ENCODE results near the gene CRX. TPM values are rescaled to one million over a fixed set of nuclear protein-coding genes. Genes with fewer than 3 reads are reported as not detected.
"Not testable (repeated sequence)": the region's sequence is repeated elsewhere in the genome, so short reads cannot be mapped to it uniquely, and the experiment has no call there.

The CRX gene
- total RNA-seq, 2 experiments from 2014 or later: not detected

DNA sequence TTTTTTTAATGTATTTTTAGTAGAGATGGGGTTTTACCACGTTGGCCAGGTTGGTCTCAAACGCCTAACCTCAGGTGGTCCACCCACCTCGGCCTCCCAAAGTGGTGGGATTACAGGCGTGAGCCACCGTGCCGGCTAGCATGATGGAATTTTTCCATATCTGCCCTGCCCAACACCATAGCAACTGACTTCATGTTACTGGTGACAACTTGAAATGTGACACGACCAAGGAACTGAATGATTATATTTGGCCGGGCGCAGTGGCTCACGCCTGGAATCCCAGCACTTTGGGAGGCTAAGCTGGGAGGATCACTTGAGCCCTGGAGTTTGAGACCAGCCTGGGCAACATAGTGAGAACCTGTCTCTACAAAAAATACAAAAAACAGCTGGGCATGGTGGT is 34.4 kb upstream of the CRX start:
- CTCF ChIA-PET: interaction anchor here (0.7 to 1.6 kb wide), 3 partner anchors 19 to 73 kb away, joined by 3 to 9 read pairs (median 5); no protein-coding TSS in a partner anchor
- intact Hi-C loops (cut with DNase I, micrococcal nuclease): loop anchor here in 1 of 2 experiments (5.0 kb wide), 1 partner anchor 75 kb away; the partner anchor contains the start of gene EHD2
- H3K4me1 Mint-ChIP-seq; DNase-seq; POLR2A ChIA-PET; ATAC-seq; H3K27ac Mint-ChIP-seq; H3K27me3 Mint-ChIP-seq; H3K9me3 Mint-ChIP-seq (ENCODE audit: low read depth); H3K4me3 Mint-ChIP-seq: not testable (repeated sequence)
- peaks cover 19% of the 10 kb centered on the region for H3K36me3 Mint-ChIP-seq (ENCODE audit: low read depth)

GRCh38 chr19:47789811-47790210 is 31.9 kb upstream of the CRX start:
- not testable (repeated sequence) for ATAC-seq
- intact Hi-C loops (cut with DNase I, micrococcal nuclease): loop anchor here (1.0 to 5.0 kb wide), 2 partner anchors 73 to 78 kb away; partner anchors contain the start of gene EHD2 (in 1 of the 2)

DNA sequence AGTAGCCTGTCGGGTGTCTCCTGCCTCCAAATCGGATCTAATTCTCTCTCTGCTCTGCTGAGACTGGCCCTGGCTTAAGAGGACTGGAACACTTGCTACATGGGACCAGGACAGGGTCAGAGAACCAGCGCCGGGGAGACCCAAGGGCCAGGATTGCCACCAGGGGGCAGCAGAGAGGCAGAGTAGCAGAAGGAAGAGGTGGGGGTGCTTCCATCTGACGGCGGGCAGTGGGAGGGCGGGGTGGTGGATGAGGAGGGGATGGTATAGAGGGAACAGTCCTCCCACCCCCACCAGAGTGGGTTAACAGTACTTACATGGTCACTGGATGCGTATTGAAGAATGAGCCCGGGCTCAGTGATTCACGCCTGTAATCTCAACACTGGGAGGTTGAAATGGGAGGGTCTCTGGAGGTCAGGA is 31.3 kb upstream of the CRX start:
- peaks cover 4% of the 10 kb centered on the region for H3K36me3 Mint-ChIP-seq (ENCODE audit: low read depth)
- ATAC-seq: peak; percentile 81
- no peaks in the 10 kb centered on the region for H3K27me3 Mint-ChIP-seq
- POLR2A ChIA-PET: no interaction called here
- no peaks in the 10 kb centered on the region for H3K4me1 Mint-ChIP-seq
- intact Hi-C loops (cut with DNase I, micrococcal nuclease): loop anchor here in 1 of 2 experiments (1.0 kb wide), 1 partner anchor 73 kb away; no protein-coding TSS in a partner anchor
- no peak overlapping the region for H3K4me3 Mint-ChIP-seq
- H3K27ac Mint-ChIP-seq: no peak overlapping the region
- CTCF ChIA-PET: interaction anchor here (0.6 to 1.7 kb wide), 11 partner anchors 8 to 357 kb away, joined by 3 to 6 read pairs (median 4); partner anchors contain the start of gene SELENOW
- peak; percentile 93 for DNase-seq
- H3K9me3 Mint-ChIP-seq (ENCODE audit: low read depth): no peaks in the 10 kb centered on the region

More at GRCh38 chr19:47789811-47790210, 31.9 kb upstream of the CRX start:
- H3K4me3 Mint-ChIP-seq; H3K27me3 Mint-ChIP-seq; POLR2A ChIA-PET; DNase-seq; H3K36me3 Mint-ChIP-seq (ENCODE audit: low read depth); H3K4me1 Mint-ChIP-seq; H3K27ac Mint-ChIP-seq; H3K9me3 Mint-ChIP-seq (ENCODE audit: low read depth): not testable (repeated sequence)
- CTCF ChIA-PET: interaction anchor here (0.6 to 1.7 kb wide), 14 partner anchors 9 to 356 kb away, joined by 3 to 6 read pairs (median 4); partner anchors contain the start of genes EHD2, NOP53 and SELENOW

- H3K27ac Mint-ChIP-seq: no peak overlapping the region
- H3K27me3 Mint-ChIP-seq: peaks cover 2% of the 10 kb centered on the region
- H3K9me3 Mint-ChIP-seq (ENCODE audit: low read depth): no peaks in the 10 kb centered on the region
- no peak overlapping the region for H3K4me3 Mint-ChIP-seq
- H3K36me3 Mint-ChIP-seq (ENCODE audit: low read depth): no peaks in the 10 kb centered on the region
- DNase-seq (no peak), ATAC-seq (no peak)
- no peaks in the 10 kb centered on the region for H3K4me1 Mint-ChIP-seq
- intact Hi-C loops (cut with DNase I, micrococcal nuclease): no loop called here
- POLR2A ChIA-PET: no interaction called here
- CTCF ChIA-PET: interaction anchor here (1.0 to 1.9 kb wide), 4 partner anchors 14 to 80 kb away, joined by 3 to 7 read pairs (median 4); no protein-coding TSS in a partner anchor
These were observed 29.1 kb upstream of the CRX start for GRCh38 chr19:47792616-47793015.

GRCh38 chr19:47794526-47794925 is 27.2 kb upstream of the CRX start:
- peaks cover 5% of the 10 kb centered on the region for H3K27me3 Mint-ChIP-seq
- H3K4me3 Mint-ChIP-seq: no peak overlapping the region
- no peaks in the 10 kb centered on the region for H3K9me3 Mint-ChIP-seq (ENCODE audit: low read depth)
- H3K36me3 Mint-ChIP-seq (ENCODE audit: low read depth): no peaks in the 10 kb centered on the region
- DNase-seq (no peak), ATAC-seq (no peak)
- H3K4me1 Mint-ChIP-seq: no peaks in the 10 kb centered on the region
- POLR2A ChIA-PET: no interaction called here
- CTCF ChIA-PET: interaction anchor here (0.5 to 2.2 kb wide), 4 partner anchors 18 to 265 kb away, joined by 3 to 9 read pairs (median 4); no protein-coding TSS in a partner anchor
- H3K27ac Mint-ChIP-seq: no peak overlapping the region
- intact Hi-C loops (cut with DNase I, micrococcal nuclease): no loop called here

- H3K9me3 Mint-ChIP-seq (ENCODE audit: low read depth): peaks cover 5% of the 10 kb centered on the region
- no peak overlapping the region for H3K27ac Mint-ChIP-seq
- no peak for DNase-seq
- intact Hi-C loops (cut with DNase I, micrococcal nuclease): no loop called here
- POLR2A ChIA-PET: no interaction called here
- no peak overlapping the region for H3K4me3 Mint-ChIP-seq
- CTCF ChIA-PET: interaction anchor here (0.6 to 1.1 kb wide), 2 partner anchors 67 to 906 kb away, joined by 3 to 4 read pairs; no protein-coding TSS in a partner anchor
- no peaks in the 10 kb centered on the region for H3K36me3 Mint-ChIP-seq (ENCODE audit: low read depth)
- no peak for ATAC-seq
- peaks cover 5% of the 10 kb centered on the region for H3K27me3 Mint-ChIP-seq
- no peaks in the 10 kb centered on the region for H3K4me1 Mint-ChIP-seq
These were observed 25.0 kb upstream of the CRX start for GRCh38 chr19:47796785-47797184.

DNA sequence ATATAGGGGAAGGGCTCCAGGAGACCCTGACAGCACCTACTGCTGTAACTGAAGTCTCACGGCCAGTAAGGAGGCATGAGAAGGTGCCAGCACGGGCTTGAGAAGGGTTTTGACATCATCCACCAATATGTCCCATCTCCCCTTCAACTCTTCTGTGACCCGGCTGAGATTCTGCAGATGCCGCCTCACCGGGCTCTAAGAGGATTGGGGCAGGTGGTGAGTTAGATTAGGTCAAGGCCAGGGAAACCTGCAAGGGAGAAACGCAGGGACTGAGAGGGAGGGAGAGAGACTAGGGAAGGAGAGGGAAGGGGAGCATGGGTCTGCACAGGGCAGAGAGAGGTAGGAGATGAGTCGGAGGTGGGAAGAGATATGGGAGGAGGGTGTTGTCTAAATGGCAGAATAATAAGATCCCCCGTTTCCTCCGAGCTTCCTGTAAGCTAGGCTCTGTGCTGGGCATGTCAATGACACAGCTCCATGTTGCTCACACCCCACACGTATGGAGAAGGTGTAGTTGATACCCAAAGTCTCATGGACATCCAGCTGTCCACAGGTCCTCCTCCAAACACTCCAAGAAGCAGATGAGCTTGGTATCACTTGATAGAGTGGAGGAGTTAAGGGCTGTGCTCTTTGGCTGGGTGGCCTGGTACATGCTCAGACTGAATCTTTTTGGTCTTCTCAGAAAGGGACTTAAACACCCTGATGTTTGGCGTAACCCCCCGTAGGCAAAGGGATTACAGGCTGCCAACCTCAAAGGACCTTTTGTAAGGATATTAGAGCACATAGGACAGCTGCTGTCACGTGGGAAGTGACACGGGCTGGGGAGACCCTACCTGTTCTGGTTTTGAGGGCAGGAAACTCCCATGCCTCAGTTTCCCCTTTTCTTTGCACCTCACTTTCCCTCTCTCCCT is 23.5 kb upstream of the CRX start:
- H3K4me3 Mint-ChIP-seq: no peak overlapping the region
- POLR2A ChIA-PET: no interaction called here
- no peak for DNase-seq
- H3K27ac Mint-ChIP-seq: no peak overlapping the region
- intact Hi-C loops (cut with DNase I, micrococcal nuclease): no loop called here
- no peaks in the 10 kb centered on the region for H3K36me3 Mint-ChIP-seq (ENCODE audit: low read depth)
- peaks cover 5% of the 10 kb centered on the region for H3K9me3 Mint-ChIP-seq (ENCODE audit: low read depth)
- peaks cover 5% of the 10 kb centered on the region for H3K27me3 Mint-ChIP-seq
- no peaks in the 10 kb centered on the region for H3K4me1 Mint-ChIP-seq
- CTCF ChIA-PET: interaction anchor here (0.5 to 1.3 kb wide), 2 partner anchors 9 to 86 kb away, joined by 4 read pairs; no protein-coding TSS in a partner anchor
- no peak for ATAC-seq

GRCh38 chr19:47798904-47799266 is 22.9 kb upstream of the CRX start:
- no peaks in the 10 kb centered on the region for H3K36me3 Mint-ChIP-seq (ENCODE audit: low read depth)
- no peak overlapping the region for H3K4me3 Mint-ChIP-seq
- peaks cover 5% of the 10 kb centered on the region for H3K27me3 Mint-ChIP-seq
- peaks cover 5% of the 10 kb centered on the region for H3K9me3 Mint-ChIP-seq (ENCODE audit: low read depth)
- DNase-seq (no peak), ATAC-seq (no peak)
- H3K27ac Mint-ChIP-seq: no peak overlapping the region
- ChIA-PET POLR2A (no interaction called here), CTCF (interaction anchor here (0.5 to 1.3 kb wide), 3 partner anchors 9 to 385 kb away, joined by 3 to 4 read pairs (median 4); no protein-coding TSS in a partner anchor)
- intact Hi-C loops (cut with DNase I, micrococcal nuclease): no loop called here
- H3K4me1 Mint-ChIP-seq: no peaks in the 10 kb centered on the region

DNA sequence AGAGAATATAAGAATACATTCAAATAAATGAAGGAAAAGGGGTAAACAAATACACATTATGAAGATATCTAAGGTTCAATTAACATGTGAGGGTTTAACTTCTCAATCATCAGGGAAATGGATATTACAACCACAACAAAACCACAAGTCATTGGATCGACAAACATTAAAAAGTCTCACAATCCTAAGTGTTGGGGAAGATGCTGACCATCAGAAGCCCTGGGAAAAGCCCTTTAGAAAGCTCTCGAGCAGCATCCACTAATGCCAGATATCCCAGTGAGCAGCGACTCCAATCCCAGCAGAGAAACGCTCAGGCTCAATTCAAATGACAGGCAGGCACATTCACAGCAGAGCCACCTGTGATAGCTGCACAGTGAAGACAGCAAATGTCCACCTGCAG is 20.5 kb upstream of the CRX start:
- peaks cover 3% of the 10 kb centered on the region for H3K27me3 Mint-ChIP-seq
- H3K9me3 Mint-ChIP-seq (ENCODE audit: low read depth): peaks cover 5% of the 10 kb centered on the region
- H3K27ac Mint-ChIP-seq: no peak overlapping the region
- DNase-seq (no peak), ATAC-seq (no peak)
- H3K36me3 Mint-ChIP-seq (ENCODE audit: low read depth): no peaks in the 10 kb centered on the region
- intact Hi-C loops (cut with DNase I, micrococcal nuclease): no loop called here
- H3K4me3 Mint-ChIP-seq: no peak overlapping the region
- ChIA-PET POLR2A (no interaction called here), CTCF (no interaction called here)
- no peaks in the 10 kb centered on the region for H3K4me1 Mint-ChIP-seq

- peaks cover 5% of the 10 kb centered on the region for H3K9me3 Mint-ChIP-seq (ENCODE audit: low read depth)
- peaks cover 3% of the 10 kb centered on the region for H3K27me3 Mint-ChIP-seq
- intact Hi-C loops (cut with DNase I, micrococcal nuclease): no loop called here
- POLR2A ChIA-PET: no interaction called here
- no peaks in the 10 kb centered on the region for H3K4me1 Mint-ChIP-seq
- DNase-seq (no peak), ATAC-seq (no peak)
- H3K36me3 Mint-ChIP-seq (ENCODE audit: low read depth): no peaks in the 10 kb centered on the region
- CTCF ChIA-PET: no interaction called here
- no peak overlapping the region for H3K4me3 Mint-ChIP-seq
- H3K27ac Mint-ChIP-seq: no peak overlapping the region
These were observed 19.2 kb upstream of the CRX start for GRCh38 chr19:47802521-47803043.

DNA sequence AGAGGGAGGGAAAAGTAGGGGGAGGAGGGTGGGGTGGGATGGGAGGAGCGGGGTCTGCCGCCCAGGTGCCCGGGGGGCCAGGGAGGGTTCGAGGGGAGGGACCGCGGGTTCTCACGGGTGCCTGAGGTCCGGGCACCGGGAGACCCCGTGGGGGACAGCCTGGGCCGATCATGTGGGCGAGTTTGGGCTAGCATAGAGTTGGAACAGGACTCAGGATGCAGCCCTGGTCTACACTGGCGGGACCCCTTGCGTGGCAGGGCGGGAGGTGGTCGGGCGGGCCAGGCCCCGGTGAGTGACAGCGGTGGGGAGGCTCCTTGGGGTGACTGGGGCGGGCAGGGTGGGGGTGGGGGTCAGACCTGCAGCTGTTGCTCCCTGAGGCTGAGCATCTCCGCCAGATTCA is 18.6 kb upstream of the CRX start:
- intact Hi-C loops (cut with DNase I, micrococcal nuclease): not testable (repeated sequence)

More for the DNA sequence above, 18.6 kb upstream of the CRX start:
- H3K27ac Mint-ChIP-seq; H3K4me1 Mint-ChIP-seq; H3K27me3 Mint-ChIP-seq; POLR2A ChIA-PET; CTCF ChIA-PET; H3K36me3 Mint-ChIP-seq (ENCODE audit: low read depth); H3K4me3 Mint-ChIP-seq; H3K9me3 Mint-ChIP-seq (ENCODE audit: low read depth); ATAC-seq; DNase-seq: not testable (repeated sequence)

Data from activated CD4-positive, alpha-beta T cell treated with anti-CD3 and anti-CD28 coated beads for 36 hours (primary cell).